Measurements from ENCODE around the gene THAP9. TPM values are rescaled to one million over a fixed set of nuclear protein-coding genes. Genes with fewer than 3 reads are reported as not detected.
"Not testable (repeated sequence)": the region's sequence is repeated elsewhere in the genome, so short reads cannot be mapped to it uniquely, and the experiment has no call there.

The THAP9 gene, protein sequence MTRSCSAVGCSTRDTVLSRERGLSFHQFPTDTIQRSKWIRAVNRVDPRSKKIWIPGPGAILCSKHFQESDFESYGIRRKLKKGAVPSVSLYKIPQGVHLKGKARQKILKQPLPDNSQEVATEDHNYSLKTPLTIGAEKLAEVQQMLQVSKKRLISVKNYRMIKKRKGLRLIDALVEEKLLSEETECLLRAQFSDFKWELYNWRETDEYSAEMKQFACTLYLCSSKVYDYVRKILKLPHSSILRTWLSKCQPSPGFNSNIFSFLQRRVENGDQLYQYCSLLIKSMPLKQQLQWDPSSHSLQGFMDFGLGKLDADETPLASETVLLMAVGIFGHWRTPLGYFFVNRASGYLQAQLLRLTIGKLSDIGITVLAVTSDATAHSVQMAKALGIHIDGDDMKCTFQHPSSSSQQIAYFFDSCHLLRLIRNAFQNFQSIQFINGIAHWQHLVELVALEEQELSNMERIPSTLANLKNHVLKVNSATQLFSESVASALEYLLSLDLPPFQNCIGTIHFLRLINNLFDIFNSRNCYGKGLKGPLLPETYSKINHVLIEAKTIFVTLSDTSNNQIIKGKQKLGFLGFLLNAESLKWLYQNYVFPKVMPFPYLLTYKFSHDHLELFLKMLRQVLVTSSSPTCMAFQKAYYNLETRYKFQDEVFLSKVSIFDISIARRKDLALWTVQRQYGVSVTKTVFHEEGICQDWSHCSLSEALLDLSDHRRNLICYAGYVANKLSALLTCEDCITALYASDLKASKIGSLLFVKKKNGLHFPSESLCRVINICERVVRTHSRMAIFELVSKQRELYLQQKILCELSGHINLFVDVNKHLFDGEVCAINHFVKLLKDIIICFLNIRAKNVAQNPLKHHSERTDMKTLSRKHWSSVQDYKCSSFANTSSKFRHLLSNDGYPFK
- 8.1 TPM for polyA plus RNA-seq (2013, experiment 1 of 2)
- 7.2 TPM for polyA plus RNA-seq (2013, experiment 2 of 2)

DNA sequence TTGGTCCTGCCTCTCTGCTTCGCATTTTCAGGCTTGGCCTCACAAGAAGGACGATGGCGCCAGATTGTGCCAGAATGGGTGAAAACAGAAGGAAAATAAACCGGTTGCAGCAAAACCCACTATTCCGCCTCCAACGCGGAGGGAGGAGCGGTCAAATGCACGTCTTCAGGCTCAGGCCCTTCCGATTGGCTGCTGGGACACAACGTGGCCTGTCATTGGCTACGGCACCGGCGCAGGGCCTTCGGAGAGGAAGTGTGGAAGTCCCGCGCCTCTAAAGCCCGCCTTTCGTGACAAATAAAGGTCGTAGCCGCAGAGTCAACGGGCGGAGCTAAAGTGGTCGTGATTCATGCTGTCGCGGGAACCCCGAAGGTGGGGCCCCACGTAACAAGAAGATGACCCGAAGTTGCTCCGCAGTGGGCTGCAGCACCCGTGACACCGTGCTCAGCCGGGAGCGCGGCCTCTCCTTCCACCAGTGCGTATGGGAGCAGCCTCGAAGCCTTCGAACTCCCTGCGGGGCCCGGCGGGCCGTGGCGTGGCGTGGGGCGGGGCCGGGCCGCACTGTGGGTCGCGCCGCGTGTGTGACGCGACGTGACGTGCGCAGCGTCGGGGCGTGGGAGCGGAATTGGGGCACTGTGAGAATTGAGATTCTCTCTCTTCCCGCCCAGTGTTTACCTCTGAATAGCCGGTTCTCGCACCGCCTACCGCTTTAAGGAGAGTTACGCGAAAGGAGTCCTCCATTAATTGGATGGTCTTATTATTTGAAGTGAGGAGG lies at the start of gene THAP9:
Gene THAP9 (plus strand): TSS at position 325 of the 772 bp plus-strand sequence. CDS start 68 bp downstream, at position 393.
- DNase-seq = peak; percentile 99
- no peaks in the 10 kb centered on the region for H3K4me1 ChIP-seq (ENCODE audit: control insufficient read depth, low read depth, low read length)
- H3K23ac ChIP-seq (ENCODE audit: low read length) = peak within 1 kb of the TSS; percentile 86
- peak within 1 kb of the TSS; percentile 33 for H3K18ac ChIP-seq (ENCODE audit: low read length)
- H2BK120ac ChIP-seq (ENCODE audit: low read depth, low read length) = no peak within 1 kb of the TSS
- no peaks in the 10 kb centered on the region for H3K36me3 ChIP-seq (ENCODE audit: control insufficient read depth, insufficient read depth, low read length)
- peaks cover 3% of the 10 kb centered on the region for H3K79me1 ChIP-seq (ENCODE audit: low read length)
- peak within 1 kb of the TSS; percentile 92 for H3K4me3 ChIP-seq (ENCODE audit: low read length)
- H3K4ac ChIP-seq (ENCODE audit: low read depth, low read length) = no peak within 1 kb of the TSS
- H3K79me2 ChIP-seq (ENCODE audit: control insufficient read depth, insufficient read depth, low read length) = peaks cover 46% of the 10 kb centered on the region
- H4K8ac ChIP-seq (ENCODE audit: low read depth, low read length) = peak within 1 kb of the TSS; percentile 60
- H4K5ac ChIP-seq (ENCODE audit: low read length) = peak within 1 kb of the TSS; percentile 60
- H2BK5ac ChIP-seq (ENCODE audit: low read length) = peak within 1 kb of the TSS; percentile 82
- H2BK15ac ChIP-seq (replicated peaks; ENCODE audit: low read depth) = no peak within 1 kb of the TSS
- peak within 1 kb of the TSS; percentile 98 for H3K9ac ChIP-seq (ENCODE audit: low read length)
- peak within 1 kb of the TSS; percentile 10 for H2AK5ac ChIP-seq (ENCODE audit: low read length)
- WGBS (ENCODE audit: extremely low coverage, insufficient coverage, low lambda C conversion rate) = no CpG with 5 or more reads among the region's 67 CpGs
- no peaks in the 10 kb centered on the region for H3K27me3 ChIP-seq (ENCODE audit: insufficient read depth, low read length, poor library complexity)
- H3K56ac ChIP-seq (ENCODE audit: low read length) = peak within 1 kb of the TSS; percentile 98
- H3K27ac ChIP-seq (ENCODE audit: low read depth, low read length) = peak within 1 kb of the TSS; percentile 98
- H3K4me2 ChIP-seq (ENCODE audit: low read length) = peak within 1 kb of the TSS; percentile 85

DNA sequence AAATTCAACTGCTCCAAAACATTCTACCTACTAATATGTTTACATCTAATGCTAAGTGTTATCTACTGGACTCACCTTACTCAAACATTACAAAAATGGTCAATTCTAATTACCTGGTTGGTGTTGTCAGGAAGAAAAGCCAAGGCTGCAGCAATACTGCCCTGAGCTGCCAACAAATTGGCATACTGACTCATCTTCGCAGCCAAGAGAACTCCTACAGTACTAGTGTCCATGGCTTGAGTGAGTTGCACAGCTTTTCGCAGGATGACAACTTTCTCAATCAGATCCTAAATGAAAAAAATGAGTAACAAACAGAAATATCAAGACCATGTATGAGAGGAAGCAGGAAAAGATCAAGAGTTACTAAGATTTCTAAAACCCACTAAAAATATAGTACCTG lies 49.2 kb upstream of the THAP9 start:
- Histone ChIP-seq H3K4ac (ENCODE audit: low read depth, low read length) (no peak overlapping the region), H4K8ac (ENCODE audit: low read depth, low read length) (no peak overlapping the region), H2BK120ac (ENCODE audit: low read depth, low read length) (no peak overlapping the region), H3K79me1 (ENCODE audit: low read length) (peaks cover 3% of the 10 kb centered on the region), H2BK15ac (replicated peaks; ENCODE audit: low read depth) (no peak overlapping the region), H3K23ac (ENCODE audit: low read length) (no peak overlapping the region), H3K56ac (ENCODE audit: low read length) (no peak overlapping the region), H3K27ac (ENCODE audit: low read depth, low read length) (no peak overlapping the region), H3K4me3 (ENCODE audit: low read length) (no peak overlapping the region), H3K4me1 (ENCODE audit: control insufficient read depth, low read depth, low read length) (no peaks in the 10 kb centered on the region), H2AK5ac (ENCODE audit: low read length) (no peak overlapping the region), H3K18ac (ENCODE audit: low read length) (no peak overlapping the region), H3K79me2 (ENCODE audit: control insufficient read depth, insufficient read depth, low read length) (no peaks in the 10 kb centered on the region), H3K27me3 (ENCODE audit: insufficient read depth, low read length, poor library complexity) (no peaks in the 10 kb centered on the region), H3K9ac (ENCODE audit: low read length) (no peak overlapping the region), H2BK5ac (ENCODE audit: low read length) (no peak overlapping the region), H3K4me2 (ENCODE audit: low read length) (no peak overlapping the region), H4K5ac (ENCODE audit: low read length) (no peak overlapping the region), H3K36me3 (ENCODE audit: control insufficient read depth, insufficient read depth, low read length) (peaks cover 15% of the 10 kb centered on the region)
- no CpG with 5 or more reads among the region's 2 CpGs for WGBS (ENCODE audit: extremely low coverage, insufficient coverage, low lambda C conversion rate)
- DNase-seq = no peak

DNA sequence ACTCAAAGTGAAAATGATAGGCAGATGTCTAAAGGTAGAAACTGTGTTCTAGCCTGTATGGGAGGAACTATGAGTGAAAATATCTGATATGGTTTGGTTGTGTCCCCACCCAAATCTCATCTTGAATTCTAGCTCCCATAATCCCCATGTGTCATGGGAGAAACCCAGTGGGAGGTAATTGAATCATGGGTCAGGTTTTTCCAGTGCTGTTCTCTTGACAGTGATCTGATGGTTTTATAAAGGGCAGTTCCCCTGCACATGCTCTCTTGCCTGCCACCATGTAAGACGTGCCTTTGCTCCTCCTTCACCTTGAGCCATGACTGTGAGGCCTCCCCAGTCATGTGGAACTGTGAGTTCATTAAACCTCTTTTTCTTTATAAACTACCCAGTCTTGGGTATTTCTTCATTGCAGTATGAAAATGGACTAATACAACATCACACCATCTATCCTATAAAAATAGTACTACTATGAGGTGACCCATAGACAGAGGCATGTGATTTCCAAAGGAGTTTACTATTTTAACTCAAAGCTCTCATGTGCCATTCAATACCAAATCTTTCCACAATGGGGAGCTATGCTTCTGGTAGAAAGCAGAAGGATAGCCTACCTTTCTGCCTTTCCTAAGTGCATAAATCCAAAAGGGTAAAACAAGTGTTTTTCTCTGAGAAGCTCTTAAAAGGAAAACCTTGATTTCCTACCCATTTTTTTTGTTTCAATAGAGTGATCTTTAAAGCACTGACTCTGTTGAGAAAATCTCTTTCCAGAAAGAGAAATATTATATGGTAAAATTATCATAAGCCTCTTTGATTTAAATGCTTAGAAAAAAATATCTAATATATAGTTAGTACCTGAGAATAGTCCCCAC lies 48.4 kb upstream of the THAP9 start:
- Histone ChIP-seq H3K79me2 (ENCODE audit: control insufficient read depth, insufficient read depth, low read length) (no peaks in the 10 kb centered on the region), H3K18ac (ENCODE audit: low read length) (no peak overlapping the region), H3K4ac (ENCODE audit: low read depth, low read length) (no peak overlapping the region), H3K23ac (ENCODE audit: low read length) (no peak overlapping the region), H2BK5ac (ENCODE audit: low read length) (no peak overlapping the region), H3K9ac (ENCODE audit: low read length) (no peak overlapping the region), H4K8ac (ENCODE audit: low read depth, low read length) (no peak overlapping the region), H3K4me2 (ENCODE audit: low read length) (no peak overlapping the region), H3K27ac (ENCODE audit: low read depth, low read length) (no peak overlapping the region), H2BK120ac (ENCODE audit: low read depth, low read length) (no peak overlapping the region), H3K4me3 (ENCODE audit: low read length) (no peak overlapping the region), H2AK5ac (ENCODE audit: low read length) (no peak overlapping the region), H2BK15ac (replicated peaks; ENCODE audit: low read depth) (no peak overlapping the region), H3K56ac (ENCODE audit: low read length) (no peak overlapping the region), H3K4me1 (ENCODE audit: control insufficient read depth, low read depth, low read length) (no peaks in the 10 kb centered on the region), H3K27me3 (ENCODE audit: insufficient read depth, low read length, poor library complexity) (no peaks in the 10 kb centered on the region), H3K79me1 (ENCODE audit: low read length) (peaks cover 3% of the 10 kb centered on the region), H3K36me3 (ENCODE audit: control insufficient read depth, insufficient read depth, low read length) (peaks cover 17% of the 10 kb centered on the region), H4K5ac (ENCODE audit: low read length) (no peak overlapping the region)
- DNase-seq = peak; percentile 59
- no CpG with 5 or more reads among the region's 1 CpG for WGBS (ENCODE audit: extremely low coverage, insufficient coverage, low lambda C conversion rate)

GRCh38 chr4:82852751-82853285 lies 47.7 kb upstream of the THAP9 start:
- Histone ChIP-seq H3K23ac (ENCODE audit: low read length) (no peak overlapping the region), H3K4me3 (ENCODE audit: low read length) (no peak overlapping the region), H3K56ac (ENCODE audit: low read length) (no peak overlapping the region), H3K4me2 (ENCODE audit: low read length) (no peak overlapping the region), H3K4ac (ENCODE audit: low read depth, low read length) (no peak overlapping the region), H2BK120ac (ENCODE audit: low read depth, low read length) (no peak overlapping the region), H4K5ac (ENCODE audit: low read length) (no peak overlapping the region), H2BK15ac (replicated peaks; ENCODE audit: low read depth) (no peak overlapping the region), H2AK5ac (ENCODE audit: low read length) (no peak overlapping the region), H3K27me3 (ENCODE audit: insufficient read depth, low read length, poor library complexity) (no peaks in the 10 kb centered on the region), H3K79me1 (ENCODE audit: low read length) (no peaks in the 10 kb centered on the region), H3K4me1 (ENCODE audit: control insufficient read depth, low read depth, low read length) (no peaks in the 10 kb centered on the region), H3K27ac (ENCODE audit: low read depth, low read length) (no peak overlapping the region), H4K8ac (ENCODE audit: low read depth, low read length) (no peak overlapping the region), H2BK5ac (ENCODE audit: low read length) (no peak overlapping the region), H3K79me2 (ENCODE audit: control insufficient read depth, insufficient read depth, low read length) (no peaks in the 10 kb centered on the region), H3K9ac (ENCODE audit: low read length) (no peak overlapping the region), H3K36me3 (ENCODE audit: control insufficient read depth, insufficient read depth, low read length) (peaks cover 15% of the 10 kb centered on the region), H3K18ac (ENCODE audit: low read length) (no peak overlapping the region)
- peak; percentile 15 for DNase-seq
- no CpG with 5 or more reads among the region's 5 CpGs for WGBS (ENCODE audit: extremely low coverage, insufficient coverage, low lambda C conversion rate)

DNA sequence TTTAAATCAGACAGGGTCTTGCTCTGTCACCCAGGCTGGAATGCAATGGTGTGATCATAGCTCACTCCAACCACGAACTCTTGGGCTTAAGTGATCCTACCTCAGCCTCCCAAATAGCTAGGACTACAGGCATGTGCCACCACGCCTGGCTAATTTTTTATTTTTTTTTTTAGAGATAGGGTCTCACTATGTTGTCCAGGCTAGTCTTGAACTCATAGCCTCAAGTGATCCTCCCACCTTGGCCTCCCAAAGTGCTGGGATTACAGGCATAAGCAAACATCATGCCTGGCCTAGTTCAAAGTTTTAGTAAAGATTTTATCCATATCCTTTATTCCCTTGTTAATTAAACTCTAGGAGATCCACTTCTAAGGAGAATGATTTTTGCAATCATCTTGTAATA lies 40.0 kb upstream of the THAP9 start:
- not testable (repeated sequence) for H3K79me2 ChIP-seq (ENCODE audit: control insufficient read depth, insufficient read depth, low read length); H3K27me3 ChIP-seq (ENCODE audit: insufficient read depth, low read length, poor library complexity); DNase-seq; H3K27ac ChIP-seq (ENCODE audit: low read depth, low read length); H3K4me3 ChIP-seq (ENCODE audit: low read length); H4K5ac ChIP-seq (ENCODE audit: low read length); H2AK5ac ChIP-seq (ENCODE audit: low read length); H3K4ac ChIP-seq (ENCODE audit: low read depth, low read length); H3K56ac ChIP-seq (ENCODE audit: low read length); H2BK5ac ChIP-seq (ENCODE audit: low read length); H3K4me1 ChIP-seq (ENCODE audit: control insufficient read depth, low read depth, low read length); H3K18ac ChIP-seq (ENCODE audit: low read length); H4K8ac ChIP-seq (ENCODE audit: low read depth, low read length); H2BK15ac ChIP-seq (replicated peaks; ENCODE audit: low read depth); H3K4me2 ChIP-seq (ENCODE audit: low read length); H3K9ac ChIP-seq (ENCODE audit: low read length); H3K23ac ChIP-seq (ENCODE audit: low read length); H3K36me3 ChIP-seq (ENCODE audit: control insufficient read depth, insufficient read depth, low read length); H2BK120ac ChIP-seq (ENCODE audit: low read depth, low read length); H3K79me1 ChIP-seq (ENCODE audit: low read length)
- no CpG with 5 or more reads among the region's 2 CpGs for WGBS (ENCODE audit: extremely low coverage, insufficient coverage, low lambda C conversion rate)
